HG02759 (cell line): ENCODE results near the gene ZNRF3.
"Not testable (repeated sequence)": the region's sequence is repeated elsewhere in the genome, so short reads cannot be mapped to it uniquely, and the experiment has no call there.

ENCODE experiments used
- ATAC-seq: cut with Tn5 transposase; IDR thresholded peaks from one replicate; pipeline ENCODE4 v1.9.1; 2021; ENCODE audit warnings: mild to moderate bottlenecking, moderate library complexity; ENCODE audit not compliant: unreplicated experiment

ZNRF3 gene

DNA sequence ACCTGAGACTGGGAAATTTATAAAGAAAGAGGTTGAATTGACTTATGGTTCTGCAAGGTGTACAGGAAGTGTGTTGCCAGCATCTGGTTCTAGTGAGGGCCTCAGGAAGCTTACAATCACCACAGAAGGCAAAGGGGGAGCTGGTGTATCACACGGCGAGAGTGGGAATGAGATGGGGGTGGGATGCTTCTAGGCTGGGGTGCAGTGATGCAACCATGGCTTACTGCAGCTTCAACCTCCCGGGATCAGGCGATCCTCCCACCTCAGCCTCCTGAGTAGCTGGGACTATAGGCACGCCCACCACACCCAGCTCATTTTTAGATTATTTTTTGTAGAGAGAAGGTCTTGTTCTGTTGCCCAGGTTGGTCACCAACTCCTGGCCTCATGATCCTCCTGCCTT, 117.3 kb downstream of the ZNRF3 start:
- ATAC-seq: no peak

DNA sequence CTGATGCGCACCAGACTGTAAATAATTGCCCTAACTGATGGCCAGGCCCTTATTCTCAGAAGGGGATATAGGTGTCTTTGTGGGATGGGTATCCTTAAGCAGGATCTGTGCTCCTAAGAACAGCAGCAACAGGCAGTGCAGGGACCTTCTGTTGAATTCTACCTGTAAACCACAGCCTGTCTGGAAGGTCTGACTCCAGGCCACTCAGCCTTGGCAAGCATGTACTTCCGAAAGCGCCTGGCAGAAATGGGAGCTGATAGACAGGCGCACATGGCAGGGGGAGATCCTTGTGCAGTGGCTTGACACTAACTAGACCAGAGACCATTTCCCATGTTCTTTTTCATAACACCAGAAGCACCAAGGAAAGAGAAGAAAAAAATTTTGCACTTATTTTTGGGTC, 119.2 kb downstream of the ZNRF3 start:
- no peak for ATAC-seq

- no peak for ATAC-seq
Observed at GRCh38 chr22:29003552-29003951, 120.2 kb downstream of the ZNRF3 start.

- no peak for ATAC-seq
Observed at GRCh38 chr22:29003975-29004646, 120.7 kb downstream of the ZNRF3 start.

DNA sequence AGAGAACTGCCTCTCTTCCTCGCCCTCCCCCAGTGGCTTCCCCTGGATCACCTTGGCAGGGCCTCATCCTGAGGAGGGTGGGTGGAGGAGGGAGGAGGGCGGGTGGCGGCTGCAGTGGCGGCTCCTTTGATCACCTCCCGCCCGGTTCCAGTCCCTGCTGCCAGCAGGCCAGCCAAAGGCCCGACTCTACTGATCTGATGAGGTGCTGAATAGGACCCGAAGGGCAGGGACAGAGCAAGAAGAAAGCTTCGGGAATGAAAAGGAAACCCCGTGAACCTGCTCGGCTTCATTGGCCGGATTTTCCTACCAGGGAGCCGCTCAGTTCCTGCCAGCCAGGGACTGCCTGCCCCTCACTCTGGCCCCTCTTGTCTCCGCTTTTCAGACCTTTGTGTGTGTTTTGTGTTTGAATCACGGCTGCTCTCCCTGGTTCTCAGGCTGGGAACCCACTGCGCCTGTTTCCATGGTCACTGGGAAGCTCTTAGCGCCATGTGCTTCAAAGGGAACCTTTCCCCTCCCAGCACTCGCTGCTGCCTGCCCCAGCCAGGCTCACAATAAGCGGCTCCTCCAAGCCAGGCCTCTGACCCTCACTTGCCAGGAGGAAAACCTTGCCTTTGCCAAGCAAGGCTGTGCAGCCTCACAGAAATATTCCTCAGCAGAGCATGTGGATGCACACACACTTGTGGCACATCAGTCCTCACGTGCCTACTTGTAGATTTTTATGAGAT, 121.4 kb downstream of the ZNRF3 start:
- ATAC-seq: no peak

DNA sequence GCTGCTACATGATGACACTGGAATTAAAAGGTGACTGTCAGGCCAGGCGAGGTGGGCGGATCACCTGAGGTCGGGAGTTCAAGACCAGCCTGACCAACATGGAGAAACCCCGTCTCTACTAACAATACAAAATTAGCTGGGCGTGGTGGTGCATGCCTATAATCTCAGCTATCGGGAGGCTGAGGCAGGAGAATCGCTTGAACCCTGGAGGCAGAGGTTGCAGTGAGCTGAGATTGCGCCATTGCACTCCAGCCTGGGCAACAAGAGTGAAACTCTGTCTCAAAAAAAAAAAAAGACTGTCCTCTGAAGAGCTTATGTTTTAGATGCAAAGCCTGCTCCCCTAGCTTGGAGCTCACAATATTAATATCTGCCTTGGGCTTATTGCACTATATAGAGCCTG, 122.4 kb downstream of the ZNRF3 start:
- not testable (repeated sequence) for ATAC-seq

DNA sequence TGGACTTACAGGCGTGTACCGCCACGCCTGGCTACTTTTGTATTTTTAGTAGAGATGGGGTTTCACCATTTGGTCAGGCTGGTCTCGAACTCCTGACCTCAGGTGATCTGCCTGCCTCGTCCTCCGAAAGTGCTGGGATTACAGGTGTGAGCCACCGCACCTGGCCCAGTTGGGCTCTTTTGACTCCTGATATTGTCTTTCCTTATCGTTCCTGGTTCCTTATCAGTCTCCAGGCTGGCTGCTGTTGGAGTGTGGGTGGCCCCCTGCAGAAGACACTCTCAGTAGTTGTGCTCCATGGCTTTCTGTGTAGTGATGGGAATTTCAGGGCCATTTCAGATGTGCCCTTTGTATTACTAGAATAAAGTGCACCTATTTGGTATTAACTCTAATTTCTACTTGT, 123.0 kb downstream of the ZNRF3 start:
- no peak for ATAC-seq

GRCh38 chr22:29009148-29009547, 125.8 kb downstream of the ZNRF3 start:
- no peak for ATAC-seq

GRCh38 chr22:29011240-29012100, 128.1 kb downstream of the ZNRF3 start:
- no peak for ATAC-seq

- ATAC-seq: no peak
Observed at GRCh38 chr22:29012101-29012433, 128.7 kb downstream of the ZNRF3 start.

GRCh38 chr22:29012952-29013351, 129.6 kb downstream of the ZNRF3 start:
- no peak for ATAC-seq

DNA sequence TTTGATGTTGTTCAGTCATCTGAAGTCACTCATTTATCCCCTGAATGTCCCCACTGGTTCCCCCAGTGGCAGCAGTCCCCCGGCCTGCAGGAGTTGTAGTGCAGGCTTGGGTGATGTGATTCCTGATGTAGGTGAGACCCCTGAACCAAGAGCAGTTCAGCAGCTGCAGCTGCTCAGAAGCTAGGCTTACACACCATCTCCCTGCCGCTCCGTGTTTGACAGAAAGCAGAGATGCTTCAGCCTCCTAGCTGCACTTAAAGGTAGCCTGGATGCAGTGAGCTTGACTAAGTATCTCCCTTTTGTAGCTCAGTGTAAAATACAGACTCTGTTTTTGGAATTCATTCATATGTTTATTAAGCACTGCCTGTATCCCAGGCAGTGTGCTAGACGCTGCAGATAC, 130.9 kb downstream of the ZNRF3 start:
- no peak for ATAC-seq

DNA sequence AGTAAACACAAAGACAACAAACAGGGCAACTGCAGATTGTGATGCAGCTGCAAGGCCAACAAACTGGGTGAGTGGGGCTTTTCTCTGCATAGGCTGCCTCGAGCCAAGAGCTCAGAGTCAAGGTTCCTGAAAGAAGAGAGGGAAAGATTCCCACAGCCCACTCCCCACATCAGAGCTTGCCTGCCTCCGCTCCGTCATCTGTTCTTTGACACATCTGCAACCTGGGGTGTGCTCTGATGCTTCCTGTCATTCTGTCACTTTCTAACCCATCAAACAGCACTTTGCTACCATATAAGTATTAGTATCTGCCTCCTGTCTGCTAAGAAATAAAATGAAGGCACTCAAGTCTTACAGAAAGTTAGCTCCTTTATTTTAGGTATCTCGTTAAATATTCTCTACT, 131.4 kb downstream of the ZNRF3 start:
- ATAC-seq: no peak

GRCh38 chr22:29016067-29016938, 132.9 kb downstream of the ZNRF3 start:
- no peak for ATAC-seq

- ATAC-seq: no peak
Observed at GRCh38 chr22:29018293-29019189, 135.2 kb downstream of the ZNRF3 start.

DNA sequence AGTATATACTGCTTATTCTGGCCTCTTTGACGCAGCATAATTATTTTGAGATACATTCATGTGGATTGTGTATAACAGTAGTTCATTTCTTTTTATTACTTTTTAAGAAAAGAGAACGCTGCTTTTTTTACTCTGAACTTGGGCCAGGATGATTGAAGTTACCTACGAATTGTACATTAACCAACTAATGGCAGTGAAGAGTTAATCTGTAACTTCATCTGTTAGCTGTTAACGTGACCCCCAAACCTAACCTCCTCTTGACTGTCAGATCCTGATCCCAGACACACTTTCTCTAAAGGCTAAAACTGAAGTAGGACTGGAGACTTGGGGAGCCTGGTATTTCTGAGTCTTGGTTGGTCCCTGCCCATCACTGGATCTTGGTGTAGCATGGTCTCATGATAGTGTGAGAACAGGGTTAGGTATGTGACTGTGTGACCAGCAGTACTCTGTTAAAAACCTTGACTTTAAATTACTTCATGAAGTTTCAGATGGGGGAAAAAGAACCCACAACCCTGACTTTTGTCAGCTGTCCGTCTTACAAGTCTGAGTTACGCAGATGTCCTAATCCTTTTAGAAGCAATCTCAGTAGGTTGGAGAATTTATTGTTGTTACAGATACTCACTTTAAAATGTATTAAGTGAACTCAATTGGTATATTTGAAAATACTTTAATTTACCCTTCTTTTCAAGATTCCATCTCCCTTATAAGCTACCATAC, 138.9 kb downstream of the ZNRF3 start:
- ATAC-seq: no peak

DNA sequence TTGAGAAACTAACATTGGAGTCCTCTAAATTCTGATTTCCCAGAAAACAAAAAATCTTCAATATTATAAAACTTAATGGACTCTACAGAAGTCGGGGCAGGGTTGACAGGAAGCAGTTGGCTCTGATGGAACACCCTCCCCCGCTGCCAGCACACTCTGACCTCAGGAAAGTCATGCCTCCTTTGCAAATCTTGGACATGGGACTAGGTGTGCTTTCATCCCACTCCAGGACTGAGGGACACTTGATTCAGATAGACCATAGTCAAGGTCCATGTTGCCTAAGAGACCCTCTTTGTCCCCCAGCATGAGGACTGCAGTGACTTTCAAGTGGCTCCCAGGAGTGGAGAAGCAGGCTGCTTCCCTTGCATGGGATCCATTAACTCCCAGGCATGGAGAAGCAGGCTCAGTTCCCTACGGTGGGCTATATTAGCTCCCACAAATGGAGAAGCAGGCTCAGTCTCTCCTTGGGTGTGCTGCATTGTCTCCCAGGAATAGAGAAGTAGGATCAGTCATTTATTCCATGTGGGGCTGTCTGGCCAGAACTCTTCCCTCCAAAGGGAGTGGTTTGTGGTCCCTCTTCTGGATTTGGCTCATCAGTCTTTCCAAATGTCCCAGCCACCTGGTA, 139.9 kb downstream of the ZNRF3 start:
- no peak for ATAC-seq

DNA sequence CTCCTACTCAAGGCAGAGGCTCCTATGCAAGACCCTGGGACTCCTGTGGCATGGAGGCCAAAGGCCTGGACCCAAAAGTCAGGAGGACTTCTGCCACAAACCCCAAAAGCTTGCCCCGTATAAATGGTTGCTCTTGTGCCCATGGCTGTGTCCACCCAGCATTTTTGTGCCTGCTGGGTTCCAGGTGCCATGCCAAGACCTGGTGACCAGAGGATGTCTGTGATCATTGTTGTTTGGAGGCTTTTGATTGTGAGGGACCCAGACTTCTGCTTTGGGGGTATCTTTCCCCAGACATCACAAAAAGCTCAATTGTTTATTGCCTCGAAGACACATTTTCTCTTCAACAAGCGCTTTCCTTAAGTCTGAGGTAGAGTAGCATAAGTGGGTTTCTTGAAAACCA, 143.2 kb downstream of the ZNRF3 start:
- ATAC-seq: no peak

- ATAC-seq: no peak
Observed at GRCh38 chr22:29028468-29028867, 145.1 kb downstream of the ZNRF3 start.
